ENCODE results near the gene SGMS2. TPM values are rescaled to one million over a fixed set of nuclear protein-coding genes. Genes with fewer than 3 reads are reported as not detected.
A peak's percentile ranks its signal among the peaks of the same experiment; 100 is the strongest.

Gene SGMS2
- total RNA-seq, 1 experiment from 2014 or later: 13.2 TPM

DNA sequence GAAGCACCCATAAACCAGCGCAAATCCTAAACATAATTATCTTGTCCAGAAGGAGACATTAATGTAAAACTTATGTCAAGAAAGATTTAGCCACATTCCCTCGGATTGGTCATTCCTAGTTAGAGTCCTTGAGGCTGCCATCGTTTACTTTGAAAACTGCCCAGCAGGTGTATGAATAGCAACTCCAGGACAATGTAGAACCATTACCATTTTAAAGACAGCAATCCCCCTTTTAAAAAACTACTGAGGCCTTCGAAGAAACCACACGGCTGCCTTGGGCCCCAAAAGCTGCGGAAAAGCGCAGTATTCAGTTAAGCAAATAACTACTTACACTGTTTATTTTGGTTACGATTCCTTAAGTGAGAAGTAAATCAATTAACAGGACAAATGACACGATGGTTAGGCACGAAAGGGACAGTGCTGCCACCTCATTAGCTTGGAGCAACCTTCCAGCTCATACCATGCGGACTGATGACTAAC lies 822 bp upstream of the SGMS2 start:
- Histone ChIP-seq H3K36me3 (no peaks in the 10 kb centered on the region), H3K4me3 (peak overlapping the region; percentile 77), H3K27me3 (no peaks in the 10 kb centered on the region), H3K9me3 (no peaks in the 10 kb centered on the region)
- DNase-seq: no peak

DNA sequence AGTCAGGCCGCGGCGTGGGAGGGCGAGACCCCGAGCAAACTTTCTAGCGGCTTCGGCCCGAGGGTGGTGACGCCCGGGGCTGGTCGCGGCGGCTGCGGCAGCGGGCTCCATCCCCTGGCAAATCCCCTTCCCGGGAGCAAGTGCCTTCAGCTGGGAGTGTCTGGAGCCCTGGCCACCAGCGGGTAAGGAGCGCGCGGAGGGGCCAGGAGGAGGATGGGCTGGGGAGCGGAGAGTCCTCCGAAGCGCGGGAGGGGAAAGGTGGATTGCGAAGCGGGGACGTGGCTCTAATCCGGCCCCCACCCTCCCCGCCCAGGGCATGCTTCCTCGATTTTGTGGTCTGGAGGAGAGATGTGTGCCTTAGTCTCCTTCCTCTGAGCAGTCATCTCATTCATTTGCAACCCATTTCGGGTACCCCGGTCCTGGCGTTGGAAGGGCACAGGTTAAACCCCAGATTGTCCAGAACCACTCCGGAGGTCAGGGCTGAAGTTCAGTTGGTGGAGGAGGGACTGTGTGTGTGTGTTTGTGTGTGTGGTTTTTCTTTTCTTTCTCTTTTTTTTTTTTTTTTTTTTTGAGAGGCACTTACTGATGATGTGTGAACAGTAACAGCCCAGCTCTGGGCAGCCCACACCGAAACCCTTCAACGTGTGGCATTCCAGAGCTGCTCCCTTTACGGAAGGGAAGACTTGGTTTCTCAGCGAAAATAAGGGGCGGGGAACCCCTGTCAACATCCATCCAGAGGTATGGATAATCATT lies 516 bp downstream of the SGMS2 start:
- DNase-seq: peak; percentile 65
- no peaks in the 10 kb centered on the region for H3K9me3 ChIP-seq
- H3K4me3 ChIP-seq: peak overlapping the region; percentile 77
- H3K27me3 ChIP-seq: no peaks in the 10 kb centered on the region
- no peaks in the 10 kb centered on the region for H3K36me3 ChIP-seq

DNA sequence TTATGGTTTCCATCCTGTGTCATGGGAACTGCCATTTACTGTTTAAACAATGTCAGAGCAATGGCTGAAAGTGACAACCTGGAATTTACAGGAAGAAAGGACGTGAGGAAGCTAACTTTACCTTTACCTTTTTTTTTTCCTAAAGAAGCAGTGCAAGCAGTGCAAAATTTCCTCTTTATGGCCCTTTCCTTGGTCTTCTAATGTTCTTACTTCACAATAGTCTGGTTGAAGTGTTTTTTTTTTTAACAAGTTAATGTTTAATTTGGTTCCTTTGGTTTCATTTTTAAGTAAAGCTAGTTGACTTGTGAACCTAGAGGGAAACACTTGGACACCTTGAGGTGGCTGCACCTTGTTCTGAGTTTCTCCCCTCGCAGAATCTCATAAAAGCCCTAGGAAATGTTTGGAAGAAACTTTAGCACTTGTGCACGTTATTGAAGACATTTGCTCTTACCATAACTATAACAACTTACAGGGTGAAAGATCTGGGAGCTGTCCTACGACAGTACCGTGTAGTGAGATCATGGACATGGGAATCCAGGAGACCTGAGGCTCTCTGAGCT lies 1.8 kb downstream of the SGMS2 start:
- Histone ChIP-seq H3K4me3 (peak overlapping the region; percentile 77), H3K9me3 (no peaks in the 10 kb centered on the region), H3K27me3 (no peaks in the 10 kb centered on the region), H3K36me3 (no peaks in the 10 kb centered on the region)
- DNase-seq: no peak

DNA sequence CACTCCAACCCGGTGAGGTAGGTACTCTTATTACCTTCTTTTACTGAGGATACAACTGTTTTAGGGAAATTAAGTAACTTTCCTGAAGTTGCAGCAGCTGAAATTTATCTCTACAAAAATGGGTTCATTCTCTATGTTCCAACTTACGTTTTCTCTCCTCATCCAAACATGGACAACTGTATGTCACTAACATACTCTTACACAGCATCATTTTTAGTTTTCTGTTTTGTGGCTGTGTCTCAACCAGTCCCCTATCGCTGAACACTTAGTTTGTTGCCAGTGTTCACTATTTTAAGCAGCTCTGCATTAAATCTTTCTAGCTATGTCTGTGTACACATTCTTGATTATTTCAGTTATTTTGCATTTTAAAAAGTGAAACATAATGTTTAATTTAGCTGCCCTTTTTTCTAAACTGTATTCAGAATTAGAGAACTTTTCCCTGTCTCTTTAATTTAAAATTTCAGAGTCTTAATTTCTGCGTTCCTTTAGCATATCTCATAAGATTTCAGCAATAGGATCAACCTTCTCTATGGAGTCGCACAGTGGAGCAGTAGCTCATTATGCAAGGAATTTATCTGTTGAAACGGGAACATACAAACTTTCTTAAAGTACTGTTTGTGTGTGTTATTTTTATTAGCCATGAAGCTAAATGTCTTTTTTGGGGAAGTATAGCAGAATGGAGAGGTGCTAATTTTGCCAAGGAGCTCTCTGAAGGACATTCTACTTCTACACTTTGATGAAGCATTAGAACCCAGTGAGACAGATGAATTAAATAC lies 3.8 kb downstream of the SGMS2 start:
- Histone ChIP-seq H3K36me3 (no peaks in the 10 kb centered on the region; the same call in 1 of the 2 replicates), H3K27me3 (no peaks in the 10 kb centered on the region), H3K9me3 (no peaks in the 10 kb centered on the region), H3K4me3 (no peak overlapping the region)
- DNase-seq: no peak

DNA sequence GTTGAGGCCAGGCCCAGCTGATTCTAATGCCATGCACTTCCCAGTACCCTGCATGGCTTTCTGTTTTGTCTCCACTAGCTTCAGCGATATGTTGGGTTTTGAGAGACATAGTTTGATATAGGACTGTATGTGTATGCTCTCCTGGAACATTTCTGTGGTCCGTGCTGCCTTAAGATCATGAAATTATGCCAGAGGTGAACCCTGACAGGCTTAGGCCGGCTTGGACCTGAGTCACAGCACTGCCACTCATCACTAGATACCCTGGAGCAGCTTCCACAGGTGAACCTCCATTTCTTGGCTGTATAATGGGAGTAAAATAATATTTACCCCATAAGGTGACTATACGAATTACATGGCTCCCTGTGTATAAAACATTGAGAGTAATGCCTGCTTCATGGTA lies 6.4 kb downstream of the SGMS2 start:
- H3K27me3 ChIP-seq: no peaks in the 10 kb centered on the region
- no peak for DNase-seq

DNA sequence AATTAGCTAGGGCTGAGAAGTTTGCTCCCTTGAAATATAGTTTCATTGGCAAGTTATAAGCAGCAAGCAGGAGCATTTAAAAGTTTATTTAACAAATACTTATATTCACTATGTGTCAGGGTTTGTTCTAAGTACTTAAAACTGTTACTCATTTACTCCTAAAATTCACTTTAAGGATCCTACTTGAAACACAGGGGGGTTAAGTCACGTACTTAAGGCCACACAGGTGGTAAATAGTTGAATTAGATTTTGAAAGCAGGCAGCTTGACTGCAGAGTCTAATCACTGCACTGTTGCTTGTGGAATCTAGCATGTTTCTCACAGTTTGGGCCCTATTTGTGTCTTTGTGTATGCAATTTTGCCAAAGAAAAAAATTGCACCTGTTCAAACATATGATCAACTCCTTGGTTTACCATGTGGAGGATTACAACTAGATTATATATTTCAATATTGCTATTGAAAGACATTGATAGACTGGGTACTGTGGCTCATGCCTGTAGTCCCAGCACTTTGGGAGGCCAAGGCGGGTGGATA lies 7.6 kb downstream of the SGMS2 start:
- H3K9me3 ChIP-seq: no peaks in the 10 kb centered on the region

More for the DNA sequence above, 6.4 kb downstream of the SGMS2 start:
- no peak overlapping the region for H3K4me3 ChIP-seq
- no peaks in the 10 kb centered on the region; the same call in 1 of the 2 replicates for H3K36me3 ChIP-seq
- no peaks in the 10 kb centered on the region for H3K9me3 ChIP-seq

DNA sequence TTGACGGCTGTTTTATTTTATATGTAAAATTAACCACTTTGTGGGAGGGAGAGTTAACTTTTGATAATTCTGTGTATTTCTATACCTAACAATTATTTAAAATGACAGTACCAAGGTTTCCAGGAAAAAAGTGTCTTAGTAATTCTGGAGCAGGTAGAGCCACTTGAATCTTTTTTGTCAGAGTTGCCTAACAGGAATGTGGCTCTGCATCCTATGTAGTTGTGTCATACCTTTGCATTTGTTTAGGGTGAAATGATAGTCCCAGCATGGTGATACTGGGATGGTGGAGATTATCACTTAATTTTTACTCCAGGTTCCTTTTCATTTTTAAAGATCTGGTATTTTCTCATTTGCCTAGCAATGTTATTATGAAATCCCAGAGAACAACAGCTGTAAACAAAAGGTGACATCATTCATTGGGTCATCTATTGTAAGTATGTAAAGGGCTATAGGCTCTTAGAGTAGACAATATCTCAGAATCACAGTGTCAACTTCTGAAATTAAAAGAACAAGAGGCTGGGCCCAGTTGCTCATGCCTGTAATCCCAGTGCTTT lies 9.6 kb downstream of the SGMS2 start:
- H3K4me3 ChIP-seq: no peak overlapping the region
- no peaks in the 10 kb centered on the region for H3K27me3 ChIP-seq
- no peaks in the 10 kb centered on the region; the same call in 1 of the 2 replicates for H3K36me3 ChIP-seq
- H3K9me3 ChIP-seq: no peaks in the 10 kb centered on the region
- no peak for DNase-seq

More for the DNA sequence above, 7.6 kb downstream of the SGMS2 start:
- Histone ChIP-seq H3K36me3 (no peaks in the 10 kb centered on the region; the same call in 1 of the 2 replicates), H3K27me3 (no peaks in the 10 kb centered on the region), H3K4me3 (no peak overlapping the region)
- no peak for DNase-seq

DNA sequence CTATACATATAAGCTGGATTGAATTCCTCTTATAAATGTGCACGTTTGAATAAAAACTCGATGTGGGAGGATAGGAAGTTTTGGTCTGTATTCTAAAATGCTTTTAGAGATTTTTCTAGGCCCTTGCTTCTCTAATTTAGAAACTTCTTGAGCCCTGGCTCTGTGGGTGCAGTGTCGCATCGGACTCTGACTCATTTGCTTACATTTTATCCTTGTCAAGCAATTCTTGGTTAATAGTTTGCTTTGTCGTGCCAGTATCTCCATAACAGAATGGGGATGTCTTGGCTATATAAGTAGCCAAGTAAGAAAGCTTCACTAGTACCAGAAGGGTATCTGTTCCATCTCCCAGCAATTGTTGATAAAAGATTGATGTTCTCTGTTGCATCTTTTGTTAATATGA lies 10.7 kb downstream of the SGMS2 start:
- H3K36me3 ChIP-seq: no peaks in the 10 kb centered on the region; the same call in 1 of the 2 replicates
- peak; percentile 13 for DNase-seq
- H3K4me3 ChIP-seq: no peak overlapping the region
- H3K9me3 ChIP-seq: no peaks in the 10 kb centered on the region
- H3K27me3 ChIP-seq: no peaks in the 10 kb centered on the region

DNA sequence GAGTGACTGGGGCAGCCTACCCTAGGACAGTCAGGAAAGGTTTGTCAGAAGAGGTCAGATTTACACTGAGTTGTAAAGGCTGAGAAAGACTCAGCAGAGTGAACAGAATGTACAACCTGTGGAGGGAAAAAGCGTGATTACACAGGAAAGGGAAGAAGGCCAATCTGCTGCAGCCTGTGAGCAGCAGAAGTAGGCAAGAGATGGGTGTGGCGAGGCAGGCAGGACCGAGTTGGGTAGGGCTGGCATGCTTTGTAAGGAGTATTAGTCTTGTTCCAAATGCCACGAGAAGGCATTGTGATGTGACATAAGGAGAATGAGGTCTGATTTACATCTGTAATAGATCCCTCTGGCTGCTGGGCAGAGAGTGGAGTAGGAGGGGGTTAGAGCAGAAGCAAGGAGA lies 12.6 kb downstream of the SGMS2 start:
- no peak for DNase-seq
- H3K27me3 ChIP-seq: no peaks in the 10 kb centered on the region
- no peak overlapping the region for H3K4me3 ChIP-seq
- H3K36me3 ChIP-seq: no peaks in the 10 kb centered on the region; the same call in 1 of the 2 replicates
- H3K9me3 ChIP-seq: no peaks in the 10 kb centered on the region

DNA sequence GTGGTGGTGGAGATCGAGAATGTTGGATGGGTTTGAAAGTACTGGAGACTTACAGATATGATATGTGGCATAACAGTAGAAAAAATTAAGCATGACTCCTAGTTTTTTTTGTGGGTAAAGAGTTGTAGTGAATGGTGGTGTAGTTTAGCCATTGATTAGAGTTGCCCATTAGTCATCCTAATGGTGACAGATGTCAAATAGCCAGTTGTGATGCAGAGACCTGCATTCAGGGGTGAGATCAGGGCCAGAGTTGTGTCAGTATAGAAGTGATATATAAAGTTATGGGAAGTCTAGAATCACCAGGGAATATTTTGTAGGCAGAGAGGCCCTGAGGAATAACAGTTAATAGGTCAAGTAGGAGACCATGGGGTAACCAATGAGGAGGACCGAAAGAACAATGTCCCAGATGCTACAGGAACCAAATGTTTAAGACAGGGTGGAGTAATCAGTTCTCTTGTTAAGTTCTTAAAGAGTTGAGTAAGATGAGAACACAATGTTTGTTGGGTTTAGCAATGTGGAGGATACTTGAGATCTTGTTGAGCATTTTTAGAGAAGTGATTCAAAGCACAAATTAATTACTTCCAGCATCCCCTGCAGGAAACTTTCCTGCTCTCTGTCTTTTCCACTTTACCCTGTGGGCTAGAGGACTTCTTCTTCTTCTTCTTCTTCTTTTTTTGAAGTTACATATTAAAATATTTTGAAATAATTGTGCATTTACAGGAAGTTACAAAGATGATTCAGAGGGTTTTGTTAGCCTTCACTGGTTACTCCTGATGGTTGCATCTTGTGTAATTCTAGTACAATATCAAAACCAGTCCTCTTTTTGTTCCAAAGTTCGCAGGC lies 13.3 kb downstream of the SGMS2 start:
- Histone ChIP-seq H3K9me3 (no peaks in the 10 kb centered on the region), H3K36me3 (no peaks in the 10 kb centered on the region; the same call in 1 of the 2 replicates)

DNA sequence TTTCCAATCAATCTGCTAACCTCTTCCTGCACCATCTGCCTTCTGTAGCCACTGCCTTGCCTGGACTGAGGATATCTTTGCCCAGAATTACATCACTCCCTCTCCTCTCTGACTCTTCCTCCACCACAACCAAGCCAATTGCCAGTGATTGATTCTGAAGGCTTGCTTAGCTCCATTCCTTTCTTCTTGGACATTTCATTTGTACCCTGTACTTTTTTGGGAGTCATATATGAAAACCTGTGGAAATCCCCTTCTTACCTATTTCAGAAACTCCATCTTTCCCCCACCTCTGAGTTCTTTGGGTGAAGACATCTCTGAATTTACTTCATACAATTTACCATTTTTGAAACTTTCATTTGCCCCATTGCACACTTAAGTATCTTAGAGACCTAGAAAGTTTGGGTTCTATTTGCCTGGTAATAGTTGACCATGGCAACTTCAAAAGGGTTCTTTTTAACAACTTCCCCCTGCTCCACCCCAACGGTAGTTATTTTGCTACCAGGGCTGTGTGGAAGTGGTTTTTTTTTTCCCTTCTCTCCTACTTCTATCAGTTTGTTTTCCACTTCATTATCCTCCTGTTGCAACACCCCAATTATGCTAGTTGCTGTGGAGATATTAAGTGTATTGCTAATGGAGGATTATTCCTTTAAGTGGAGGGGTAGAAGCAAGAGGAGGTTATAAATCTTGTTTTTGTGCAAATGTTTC lies 14.3 kb downstream of the SGMS2 start:
- no peak for DNase-seq
- no peak overlapping the region for H3K4me3 ChIP-seq
- no peaks in the 10 kb centered on the region for H3K36me3 ChIP-seq
- H3K9me3 ChIP-seq: no peaks in the 10 kb centered on the region
- H3K27me3 ChIP-seq: no peaks in the 10 kb centered on the region

More for the DNA sequence above, 13.3 kb downstream of the SGMS2 start:
- Histone ChIP-seq H3K27me3 (no peaks in the 10 kb centered on the region), H3K4me3 (no peak overlapping the region)
- DNase-seq: no peak

DNA sequence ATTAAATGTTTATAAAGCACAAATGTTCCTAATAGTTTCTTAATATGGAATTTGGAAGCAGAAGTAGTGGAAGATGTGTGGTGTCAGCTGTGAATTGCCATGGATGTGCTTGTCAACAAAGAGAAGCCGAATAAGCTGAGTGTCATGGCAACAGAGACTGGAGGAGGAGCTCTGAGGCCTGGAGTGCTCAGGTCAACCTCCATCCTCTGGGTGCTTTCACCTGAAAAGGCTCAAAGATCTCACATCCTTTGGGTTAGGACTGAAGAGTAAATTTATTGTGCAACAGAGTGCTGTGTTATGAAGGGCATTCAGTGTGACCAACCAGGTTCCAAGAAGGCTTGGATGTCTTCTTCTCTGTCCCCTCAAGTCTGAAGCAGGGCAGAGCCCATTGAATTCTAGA lies 18.7 kb downstream of the SGMS2 start:
- H3K27me3 ChIP-seq: no peaks in the 10 kb centered on the region

DNA sequence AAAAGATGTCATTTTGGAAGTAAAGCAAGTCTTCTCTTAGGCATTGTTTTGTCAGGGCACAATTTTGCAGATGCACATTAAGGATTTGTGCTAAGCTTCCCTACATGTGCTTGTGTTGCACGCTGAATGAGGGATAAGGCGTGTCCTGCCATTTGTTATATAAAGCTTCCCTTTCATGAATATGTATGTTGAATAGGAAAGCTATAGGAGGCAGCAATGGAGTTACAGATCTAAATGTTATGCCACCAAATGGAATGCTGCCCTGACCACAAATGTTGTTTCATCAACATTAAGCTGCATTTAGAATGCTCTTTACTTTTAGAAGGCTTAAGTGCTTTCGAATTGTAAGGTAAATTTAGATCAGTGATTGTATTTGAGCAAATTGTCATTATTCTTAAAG lies 20.9 kb downstream of the SGMS2 start:
- no peaks in the 10 kb centered on the region for H3K27me3 ChIP-seq
- DNase-seq: no peak

More for the DNA sequence above, 18.7 kb downstream of the SGMS2 start:
- Histone ChIP-seq H3K4me3 (no peak overlapping the region), H3K36me3 (no peaks in the 10 kb centered on the region), H3K9me3 (no peaks in the 10 kb centered on the region)
- DNase-seq: no peak

DNA sequence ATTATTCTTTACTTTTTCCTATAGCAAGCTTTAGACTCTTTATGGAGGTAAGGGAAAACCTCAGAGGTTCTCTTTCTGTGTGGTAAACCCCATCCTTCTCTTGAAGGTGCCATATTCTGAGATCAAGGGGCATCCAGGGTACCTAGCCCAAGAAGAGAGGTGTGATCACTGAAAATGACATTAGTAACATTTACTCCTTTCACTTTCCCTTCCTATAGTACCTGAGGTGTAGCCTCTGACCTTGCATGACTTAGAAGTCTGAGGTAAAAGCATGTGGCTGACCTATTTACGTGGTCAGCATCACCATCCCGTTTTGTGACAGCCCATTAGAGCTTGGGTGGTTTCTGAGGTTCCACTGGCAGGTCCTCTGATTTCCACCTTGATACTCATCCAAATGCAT lies 25.7 kb downstream of the SGMS2 start:
- Histone ChIP-seq H3K27me3 (no peaks in the 10 kb centered on the region), H3K4me3 (no peak overlapping the region), H3K36me3 (no peaks in the 10 kb centered on the region), H3K9me3 (no peaks in the 10 kb centered on the region)
- DNase-seq: no peak

More for the DNA sequence above, 20.9 kb downstream of the SGMS2 start:
- Histone ChIP-seq H3K9me3 (no peaks in the 10 kb centered on the region), H3K4me3 (no peak overlapping the region), H3K36me3 (no peaks in the 10 kb centered on the region)
